ENCODE data around the gene CCNJL.
"Not testable (repeated sequence)": the region's sequence is repeated elsewhere in the genome, so short reads cannot be mapped to it uniquely, and the experiment has no call there.

The CCNJL gene, protein sequence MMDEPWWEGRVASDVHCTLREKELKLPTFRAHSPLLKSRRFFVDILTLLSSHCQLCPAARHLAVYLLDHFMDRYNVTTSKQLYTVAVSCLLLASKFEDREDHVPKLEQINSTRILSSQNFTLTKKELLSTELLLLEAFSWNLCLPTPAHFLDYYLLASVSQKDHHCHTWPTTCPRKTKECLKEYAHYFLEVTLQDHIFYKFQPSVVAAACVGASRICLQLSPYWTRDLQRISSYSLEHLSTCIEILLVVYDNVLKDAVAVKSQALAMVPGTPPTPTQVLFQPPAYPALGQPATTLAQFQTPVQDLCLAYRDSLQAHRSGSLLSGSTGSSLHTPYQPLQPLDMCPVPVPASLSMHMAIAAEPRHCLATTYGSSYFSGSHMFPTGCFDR
- total RNA-seq, result 0 to 0.18 (median 0) reads per million in 4 experiments

DNA sequence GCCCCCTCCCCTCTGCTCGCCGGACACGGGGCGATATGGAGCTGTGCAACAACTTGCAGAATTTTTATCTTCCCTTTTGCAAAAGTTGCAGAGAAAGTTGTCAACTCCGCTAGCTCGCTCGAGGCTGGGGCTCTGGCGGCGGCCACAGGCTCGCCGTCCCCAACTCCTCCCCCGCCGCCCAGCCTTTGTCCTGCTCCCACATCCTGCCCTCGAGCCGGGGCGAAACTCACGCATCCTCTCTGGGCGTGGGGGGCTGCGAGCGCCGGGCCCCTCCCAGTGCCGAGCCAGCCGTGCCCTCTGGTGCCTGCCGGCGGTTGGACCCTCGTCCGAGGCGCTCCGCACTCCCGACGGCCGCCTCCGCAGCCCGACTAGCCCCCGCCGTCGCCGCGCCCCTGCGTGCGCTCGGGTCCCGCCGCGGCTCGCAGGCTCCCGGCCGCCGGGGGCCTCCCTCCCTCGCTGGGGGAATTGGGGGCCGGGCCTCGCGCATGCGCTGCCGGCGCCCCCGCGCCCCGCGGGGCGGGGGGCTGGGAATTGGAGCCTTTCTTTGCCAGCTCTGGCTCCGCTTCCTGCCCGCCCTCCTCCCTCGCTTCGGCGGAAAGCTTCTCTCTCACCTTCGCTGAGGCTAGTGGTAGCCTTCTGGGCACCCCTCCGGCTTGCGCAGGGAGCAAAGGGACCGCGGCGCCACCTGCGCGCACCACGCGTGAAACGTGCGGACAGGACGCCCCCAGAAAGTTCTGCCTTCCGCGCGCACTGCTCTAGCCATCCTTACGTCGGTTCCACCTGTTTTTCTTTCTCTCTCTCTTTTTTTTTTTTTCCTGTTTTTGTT lies at the start of gene CCNJL:
CCNJL (minus strand) TSS at position 431 of the 826 bp plus-strand sequence. CDS start 641 bp downstream, outside the sequence.
- no peak for DNase-seq

DNA sequence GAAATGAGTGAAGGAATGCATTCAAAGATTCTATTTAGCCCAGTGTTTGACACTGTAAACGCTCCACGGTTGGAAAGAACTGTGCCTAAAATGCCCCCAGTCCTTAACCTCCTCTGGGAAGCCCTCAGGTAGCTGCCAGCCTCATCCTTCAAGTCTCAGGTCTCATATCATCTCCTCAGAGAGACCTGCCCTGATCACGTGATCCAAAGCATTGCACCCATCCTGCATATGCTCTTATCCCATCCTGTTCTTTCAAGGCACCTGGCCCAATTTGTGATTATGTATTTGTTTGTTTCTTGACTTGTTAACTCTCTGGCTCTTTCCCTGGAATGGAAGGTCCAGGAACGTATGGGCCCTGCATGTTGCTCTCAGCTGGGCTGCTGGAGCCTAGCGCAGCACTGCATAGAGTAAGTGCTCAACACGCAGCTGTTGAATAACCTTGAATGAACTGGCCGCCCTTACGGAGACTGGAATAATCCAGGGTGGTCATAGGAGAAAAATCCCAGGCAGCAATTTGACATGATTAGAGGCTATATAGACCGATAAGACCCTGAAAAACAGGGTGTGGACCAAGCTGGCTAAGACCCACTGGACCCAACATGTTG lies 49.4 kb upstream of the CCNJL start:
- no peak for DNase-seq

DNA sequence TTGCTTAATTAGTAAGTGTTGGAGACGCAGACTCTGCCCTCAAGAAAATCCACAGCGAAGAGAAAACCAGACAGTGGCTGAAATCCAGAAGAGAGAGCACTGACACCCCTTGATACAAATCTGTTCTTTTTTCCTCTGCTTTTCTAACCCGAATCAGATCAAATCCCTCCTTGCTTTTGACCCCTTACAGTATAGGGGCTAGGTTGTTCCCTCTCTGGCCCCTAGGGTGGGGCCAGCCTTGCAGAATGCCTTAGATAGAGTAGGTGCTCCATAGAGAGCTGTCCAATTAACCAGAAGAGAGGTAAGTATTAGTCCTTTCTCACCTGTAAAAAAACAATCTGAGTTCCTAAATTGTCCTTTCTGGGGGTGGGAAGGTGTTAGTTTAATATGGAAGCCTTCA lies 47.9 kb upstream of the CCNJL start:
- DNase-seq, result no peak

DNA sequence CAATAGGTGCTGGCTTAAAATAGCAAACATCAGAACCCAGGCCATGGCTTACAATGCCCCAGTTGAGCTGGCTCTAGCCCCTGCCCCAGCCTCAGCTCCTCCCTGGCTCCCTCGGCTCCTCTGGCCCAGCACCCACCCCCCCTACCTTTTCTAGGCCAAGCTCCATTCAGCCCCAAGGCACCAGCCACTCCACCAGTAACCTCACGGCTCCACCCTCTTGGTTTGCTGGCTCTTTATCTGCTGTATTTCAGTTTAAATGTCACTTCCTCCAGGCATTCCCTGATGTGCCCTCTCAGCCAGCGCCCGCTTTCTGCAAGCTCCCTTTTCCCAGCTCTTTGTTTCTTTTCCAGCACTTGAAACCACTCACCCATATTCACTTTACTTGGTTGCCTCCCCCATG lies 47.5 kb upstream of the CCNJL start:
- DNase-seq, result no peak

DNA sequence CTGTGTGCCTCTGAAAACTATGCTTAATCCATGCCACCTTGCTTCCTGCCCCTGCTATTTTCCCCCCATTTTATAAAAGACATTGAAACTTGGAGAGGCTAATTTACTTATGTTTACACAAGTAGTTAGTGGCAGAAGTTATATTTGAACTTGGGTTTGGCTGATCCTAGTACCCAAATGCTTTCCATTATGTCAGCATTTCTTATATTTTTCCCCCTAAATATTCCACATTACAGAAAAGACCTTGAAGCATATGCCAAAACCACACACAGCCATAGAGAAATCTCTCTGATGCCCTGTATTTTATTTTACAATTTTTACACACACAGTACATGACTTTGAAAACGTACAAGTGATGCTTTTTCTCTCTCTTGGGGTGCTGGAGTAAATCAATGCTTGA lies 46.9 kb upstream of the CCNJL start:
- DNase-seq, result no peak

DNA sequence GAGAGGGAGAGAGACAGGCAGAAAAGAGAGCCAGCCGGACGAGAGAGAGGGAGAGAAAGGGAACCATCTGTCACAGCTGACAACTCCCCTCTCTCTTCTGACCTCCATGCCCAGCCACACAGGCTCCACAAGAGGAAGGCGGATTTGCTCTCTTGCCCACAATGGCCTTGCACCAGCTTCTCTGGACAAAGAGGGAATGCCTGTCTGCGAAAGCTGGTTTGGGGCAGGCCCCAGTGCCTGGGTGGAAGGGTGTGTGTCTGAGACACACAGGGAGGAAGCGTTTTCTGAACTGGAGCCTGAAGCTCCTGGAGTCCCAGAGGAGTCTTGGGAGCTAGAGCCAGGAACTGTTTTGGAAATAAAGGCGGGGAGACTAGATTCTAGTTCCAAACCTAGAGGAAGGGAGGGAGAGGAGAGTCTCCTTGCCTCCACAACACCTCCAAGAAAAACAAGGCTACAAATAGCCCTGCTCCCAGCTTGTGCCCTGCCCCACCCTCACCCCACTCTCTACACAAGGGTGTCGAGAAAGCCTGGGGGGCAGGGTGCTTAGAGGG lies 45.6 kb upstream of the CCNJL start:
- no peak for DNase-seq

DNA sequence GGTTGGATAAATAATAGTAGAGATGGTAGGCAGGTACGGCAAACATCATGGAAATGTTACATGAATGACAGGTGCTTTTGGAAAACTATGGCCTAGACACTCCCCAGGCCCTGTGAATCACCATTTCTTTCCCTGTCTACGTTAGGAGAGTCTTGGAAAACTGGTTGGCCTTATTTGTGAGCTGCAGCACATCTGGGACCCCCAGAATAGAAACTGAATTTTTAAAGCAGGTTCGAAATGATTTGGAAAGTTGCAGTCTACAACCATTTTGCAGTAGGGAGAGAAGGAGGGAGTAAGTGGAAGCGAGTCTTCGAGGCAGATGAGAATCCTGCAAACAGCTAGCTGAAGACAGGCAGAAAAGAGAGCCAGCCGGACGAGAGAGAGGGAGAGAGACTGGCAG lies 45.0 kb upstream of the CCNJL start:
- DNase-seq, result no peak

DNA sequence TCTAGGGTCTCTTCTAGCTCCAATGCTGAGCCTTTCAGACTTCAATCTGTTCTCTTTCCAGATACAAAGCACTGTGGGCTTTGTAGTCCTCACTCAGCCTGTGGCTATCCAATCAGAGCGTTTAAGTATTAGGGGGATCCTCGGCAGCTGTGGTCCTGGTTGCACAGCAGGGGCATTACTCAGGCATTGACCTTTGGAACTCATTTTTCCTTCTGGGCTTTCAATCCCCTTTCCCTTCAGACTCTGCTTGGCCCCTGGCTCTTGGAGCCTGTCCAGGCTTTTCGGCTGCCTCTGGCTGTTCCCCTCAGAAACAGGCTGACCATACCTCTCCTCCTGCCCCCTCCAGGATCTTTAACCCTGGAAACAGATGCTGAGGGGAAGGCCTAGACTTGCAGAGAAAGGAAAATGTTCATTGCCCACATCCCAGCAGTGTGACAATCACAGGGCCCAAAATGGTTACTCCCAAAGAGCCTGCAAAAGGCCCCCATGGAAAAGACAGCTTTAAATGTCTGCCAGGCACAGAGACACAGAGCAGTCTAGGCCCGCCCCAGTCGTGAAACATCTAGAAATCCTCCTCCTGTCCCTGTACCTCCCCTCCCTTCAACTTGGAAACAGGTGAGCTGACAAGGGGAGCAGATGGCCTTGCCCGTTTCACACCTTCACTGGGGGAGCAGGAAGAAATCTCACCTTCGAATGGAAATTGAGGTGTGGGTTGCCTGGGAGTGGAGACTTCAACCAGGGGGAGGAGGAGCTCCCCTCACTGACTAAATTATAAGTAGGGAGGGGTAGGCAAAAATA lies 44.4 kb upstream of the CCNJL start:
- DNase-seq, result no peak

DNA sequence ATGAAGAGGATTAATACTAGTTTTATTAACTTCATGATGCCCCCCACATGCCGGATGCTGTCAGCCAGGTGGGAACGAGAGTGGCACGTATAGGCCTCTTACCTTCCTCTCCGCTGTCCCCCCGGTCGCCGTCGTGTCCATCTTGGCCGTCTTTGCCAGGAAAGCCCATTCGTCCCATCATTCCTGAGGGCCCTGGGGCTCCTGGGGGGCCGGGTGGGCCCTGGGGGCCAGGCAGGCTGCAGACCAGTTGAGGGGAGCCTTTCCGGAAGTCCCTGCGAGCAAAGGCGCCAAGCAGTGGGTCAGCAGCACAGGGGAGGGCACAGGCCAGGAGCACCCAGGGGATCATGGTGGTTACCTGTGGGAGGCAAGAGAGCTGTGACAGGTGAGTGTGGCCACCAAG lies 42.3 kb upstream of the CCNJL start:
- DNase-seq, result no peak

DNA sequence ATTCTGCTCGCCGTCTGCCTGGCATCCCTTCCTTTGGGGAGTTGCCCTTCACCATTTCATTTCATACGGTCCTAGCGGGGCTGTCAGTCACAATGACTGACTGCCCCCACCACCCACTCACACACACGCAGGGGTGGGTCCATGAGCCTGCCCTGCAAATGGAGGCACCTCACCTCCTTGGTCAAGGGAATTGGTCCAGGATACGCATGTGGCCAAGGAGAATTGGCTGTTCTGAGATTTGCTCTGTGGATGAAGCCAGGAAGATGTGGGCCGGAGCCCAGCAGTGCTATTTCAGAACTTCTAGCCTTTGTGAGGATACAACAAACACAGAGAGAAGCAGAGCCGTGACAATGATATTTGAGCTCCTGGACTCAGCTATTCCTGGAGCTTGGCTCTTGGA lies 41.0 kb upstream of the CCNJL start:
- DNase-seq, result no peak

DNA sequence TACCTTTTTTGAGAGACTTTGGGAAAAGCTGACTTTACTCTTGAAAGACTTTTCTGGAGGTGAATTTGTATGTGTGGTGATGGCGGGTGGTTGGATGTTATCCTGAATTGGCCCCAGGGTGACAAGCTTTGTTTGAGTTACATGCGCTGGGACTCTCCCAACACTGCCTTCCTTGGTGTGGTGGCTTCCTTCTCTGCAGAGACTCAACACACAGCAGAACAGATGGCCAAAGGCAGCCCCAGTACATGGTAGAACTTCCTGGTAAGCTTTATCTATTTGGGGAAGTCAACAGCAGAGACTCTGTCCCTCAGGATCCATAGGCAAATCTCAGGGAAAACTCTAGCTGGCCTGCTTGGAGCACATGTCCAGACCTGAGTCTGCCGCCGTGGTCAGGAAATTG lies 39.9 kb upstream of the CCNJL start:
- DNase-seq, result no peak

DNA sequence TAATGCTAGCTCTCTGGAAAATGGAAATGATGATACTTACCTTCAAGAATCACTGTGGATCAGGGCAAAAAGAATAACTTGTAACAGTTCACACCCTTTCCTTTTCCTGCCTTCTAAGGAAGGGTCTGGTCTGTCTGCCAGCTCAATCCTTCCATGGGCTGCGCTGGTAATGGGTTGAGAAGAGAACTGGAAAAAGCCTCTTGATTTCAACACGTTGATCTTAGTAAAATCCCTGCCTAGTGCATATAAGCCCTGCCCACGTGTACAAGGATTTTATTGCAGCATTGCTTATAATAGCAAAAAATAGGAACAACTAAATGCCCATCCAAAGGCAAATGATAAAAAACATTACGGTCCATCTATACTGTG lies 37.6 kb upstream of the CCNJL start:
- no peak for DNase-seq

DNA sequence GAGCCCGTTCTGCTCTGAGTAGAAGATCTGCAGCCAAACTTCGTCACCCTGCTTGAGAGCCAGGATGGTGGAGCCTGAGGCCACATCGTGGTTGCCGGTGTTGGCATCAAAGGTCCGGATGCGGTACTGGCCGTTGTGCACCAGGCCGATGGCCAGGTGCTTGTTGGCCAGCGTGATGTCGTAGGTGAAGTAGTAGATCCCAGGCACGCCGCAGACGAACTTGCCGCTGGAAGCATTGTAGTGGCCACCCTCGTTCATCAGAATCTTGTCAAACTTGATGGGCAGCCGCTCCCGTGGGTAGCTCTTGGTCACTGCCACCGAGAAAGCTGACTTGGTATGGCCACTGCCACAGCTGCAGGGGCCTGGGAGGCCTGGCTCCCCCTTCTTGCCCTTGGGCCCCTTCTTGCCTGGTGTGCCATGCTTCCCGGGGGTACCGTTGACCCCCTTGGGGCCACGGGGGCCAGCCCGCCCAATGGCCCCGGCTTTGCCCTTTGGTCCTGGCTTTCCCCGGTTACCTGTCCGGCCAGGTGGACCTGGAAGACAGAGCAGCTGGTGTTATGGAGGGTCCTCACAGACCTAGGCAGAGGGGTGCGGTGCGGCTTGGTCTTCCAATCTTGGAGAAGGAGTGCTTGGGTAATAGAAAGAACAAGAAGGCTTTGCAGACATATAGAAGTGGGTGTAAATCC lies 37.0 kb upstream of the CCNJL start:
- no peak for DNase-seq

DNA sequence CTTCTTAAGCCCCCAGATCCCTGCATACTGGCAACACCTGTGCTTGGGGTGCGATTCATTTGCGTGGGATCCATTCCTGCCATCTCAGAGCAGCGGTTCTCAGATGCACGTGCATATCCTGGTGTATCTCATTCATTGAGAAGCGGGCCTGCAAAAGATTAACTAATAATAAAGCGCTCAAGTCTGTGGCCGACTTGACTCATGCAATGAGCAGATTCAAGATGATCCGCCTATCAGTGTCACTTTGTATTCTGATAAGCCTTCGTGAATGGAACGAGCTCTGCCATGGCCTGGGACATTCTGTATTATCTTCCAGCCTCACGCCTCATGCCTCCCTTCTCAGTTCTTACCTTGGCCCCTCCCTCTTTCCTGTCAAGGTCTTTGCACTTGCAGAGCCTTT lies 35.7 kb upstream of the CCNJL start:
- DNase-seq, result no peak

DNA sequence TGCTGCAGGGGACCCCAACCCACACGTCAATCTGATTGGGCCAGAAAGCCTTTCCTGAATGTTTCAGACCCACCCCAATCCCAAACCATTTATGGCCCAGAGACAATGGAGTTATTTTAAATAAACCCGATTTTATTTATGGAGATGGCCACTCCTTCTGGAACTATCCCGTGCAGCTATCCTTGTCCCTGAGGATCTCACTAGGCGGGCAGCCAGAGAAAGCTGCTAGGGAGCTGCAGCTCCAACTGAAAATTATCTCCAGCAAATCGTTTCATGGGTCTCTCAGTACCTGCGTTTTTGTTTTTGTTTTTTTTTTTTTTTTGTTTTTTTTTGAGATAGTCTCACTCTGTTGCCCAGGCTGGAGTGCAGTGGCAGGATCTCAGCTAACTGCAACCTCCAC lies 35.1 kb upstream of the CCNJL start:
- DNase-seq, result no peak

DNA sequence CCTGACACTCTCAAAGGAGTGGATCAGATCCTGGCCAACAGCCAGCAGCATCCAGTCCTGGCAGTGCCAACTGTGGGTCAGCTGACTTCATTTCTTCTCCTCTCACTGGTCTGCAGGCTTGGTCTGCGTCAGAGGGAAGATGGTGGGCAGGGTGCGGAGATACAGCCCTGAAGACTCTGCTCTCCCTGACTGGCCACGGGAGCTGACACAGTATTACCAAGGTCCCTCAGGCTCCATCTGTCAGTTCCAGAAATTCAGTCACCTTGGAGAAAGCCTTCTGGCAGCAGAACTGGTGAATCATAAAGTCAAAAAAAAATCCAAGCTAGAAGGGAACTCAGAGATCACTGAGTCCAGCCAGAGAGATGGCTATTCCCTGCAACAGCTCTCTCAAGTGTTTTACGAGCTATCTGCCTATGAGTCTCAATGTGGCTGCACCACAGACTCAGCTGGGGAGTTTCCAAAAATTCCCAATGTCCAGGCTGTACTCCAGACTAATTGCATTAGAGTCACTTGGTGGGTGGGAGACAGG lies 30.1 kb upstream of the CCNJL start:
- no peak for DNase-seq

DNA sequence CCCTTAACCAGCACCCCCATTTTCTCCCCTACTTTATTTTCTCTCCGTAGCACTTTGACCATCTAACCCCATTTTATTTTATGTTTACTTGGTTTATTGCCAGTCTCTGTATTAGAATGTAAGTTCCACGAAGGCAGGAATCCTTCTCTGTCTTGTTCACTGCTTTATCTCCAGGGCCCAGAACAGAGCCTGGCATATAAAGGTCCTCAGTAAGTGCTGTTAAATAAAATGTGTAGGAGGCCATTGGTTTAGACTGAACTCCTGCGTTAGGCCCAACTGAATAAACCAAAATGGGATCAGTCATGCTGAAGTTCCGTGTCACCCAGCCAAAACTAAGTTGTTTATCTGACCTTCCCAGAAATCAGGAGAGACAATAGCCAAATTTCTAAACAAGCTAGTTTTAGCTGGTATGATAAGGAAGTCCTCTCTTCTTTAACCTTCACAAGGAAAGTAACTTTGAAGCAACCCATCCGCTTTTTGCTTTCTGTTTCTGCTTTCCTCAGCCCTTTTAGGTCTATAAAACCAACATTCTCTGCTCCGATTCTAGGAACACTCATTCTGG lies 29.0 kb upstream of the CCNJL start:
- DNase-seq, result no peak

DNA sequence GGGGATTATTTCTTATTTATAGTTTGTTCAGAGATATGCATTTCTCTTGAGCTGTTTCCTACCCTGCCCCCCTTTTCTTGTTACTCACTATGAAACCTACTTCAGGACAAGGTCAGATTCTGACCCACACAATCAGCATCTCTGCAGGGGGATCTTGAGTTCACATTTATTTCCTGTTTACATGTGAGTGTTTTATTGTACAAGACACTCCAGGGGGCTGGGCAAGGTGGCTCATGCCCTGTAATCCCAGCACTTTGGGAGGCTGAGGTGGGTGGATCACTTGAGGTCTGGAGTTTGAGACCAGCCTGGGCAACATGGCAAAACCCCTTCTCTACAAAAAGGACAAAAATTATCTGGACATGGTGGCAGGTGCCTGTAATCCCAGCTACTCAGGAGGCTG lies 28.1 kb upstream of the CCNJL start:
- not testable (repeated sequence) for DNase-seq

DNA sequence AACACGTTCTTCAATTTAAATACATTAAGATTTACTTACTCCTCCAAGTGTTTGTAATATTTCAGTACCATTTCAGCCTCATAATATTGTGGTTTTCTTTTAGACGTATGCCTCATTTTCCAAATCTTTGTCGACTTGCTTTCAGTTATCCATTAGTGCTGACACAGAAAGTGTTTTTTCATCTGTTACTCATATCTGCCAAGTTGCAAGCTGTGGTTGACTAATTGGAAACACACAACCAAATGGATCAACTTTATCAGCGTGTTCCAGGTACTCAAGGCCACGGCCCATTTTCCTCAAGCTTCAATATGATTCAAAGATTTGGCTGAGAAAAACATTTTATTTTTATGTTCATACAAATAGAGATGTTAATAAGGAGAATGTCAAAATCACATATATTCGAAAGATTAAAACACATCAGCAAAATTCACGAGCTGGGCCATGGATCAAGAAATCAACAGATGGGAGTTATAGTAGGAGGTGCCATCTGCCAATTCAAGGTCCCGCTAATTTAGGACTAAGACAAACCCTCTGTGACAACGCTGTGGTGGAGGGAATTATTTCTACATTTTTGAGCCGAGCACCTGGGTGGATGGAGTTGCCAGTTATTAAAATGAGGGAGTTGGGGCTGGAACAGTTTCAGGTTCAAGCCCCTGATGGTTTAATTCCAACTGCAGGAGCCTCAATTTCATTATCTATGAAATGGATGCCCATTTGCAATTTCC lies 27.2 kb upstream of the CCNJL start:
- no peak for DNase-seq

DNA sequence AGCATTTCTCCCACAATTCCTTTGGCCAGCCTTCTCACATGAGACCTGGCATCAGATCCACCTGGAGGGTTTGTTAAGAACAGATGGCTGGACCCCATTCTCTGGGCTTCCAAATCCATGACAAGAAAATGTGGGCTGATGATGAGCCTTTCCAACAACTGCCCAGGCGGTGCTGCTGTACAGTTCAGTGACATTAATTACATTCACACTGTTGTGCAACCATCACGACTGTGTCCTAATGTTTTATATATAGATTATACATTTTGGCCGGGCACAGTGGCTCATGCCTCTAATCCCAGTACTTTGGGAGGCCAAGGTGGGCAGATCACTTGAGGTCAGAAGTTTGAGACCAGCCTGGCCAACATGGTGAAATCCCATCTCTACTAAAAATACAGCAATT lies 22.4 kb upstream of the CCNJL start:
- not testable (repeated sequence) for DNase-seq

DNA sequence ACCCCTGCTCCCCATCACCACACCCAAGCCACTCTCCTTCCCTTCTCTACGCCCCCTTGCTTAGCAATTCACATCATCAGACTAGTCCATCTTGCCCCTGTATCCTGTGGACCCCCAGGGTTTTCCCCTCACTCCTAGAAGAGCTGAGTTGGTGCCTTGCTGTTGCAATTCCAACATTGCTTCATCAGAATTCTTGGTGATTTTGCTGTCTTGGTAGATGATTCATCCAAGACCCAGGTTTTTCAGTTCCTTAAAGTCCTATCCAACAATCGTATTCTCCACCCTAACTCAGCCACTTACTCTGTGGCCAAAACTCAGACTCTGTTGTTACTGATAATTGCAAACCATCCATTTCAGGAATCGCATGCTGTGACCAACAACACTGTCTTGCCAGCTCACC lies 21.4 kb upstream of the CCNJL start:
- no peak for DNase-seq
